Smooth muscle cell of the umbilical artery (primary cell): ENCODE results near the gene CDC42EP4. TPM values are rescaled to one million over a fixed set of nuclear protein-coding genes. Genes with fewer than 3 reads are reported as not detected.

Experiments
- total RNA-seq: library from RNA; depleted of rRNA; stranded (reverse); fragments of >200 nt; gene quantifications from 2 replicates; pipeline ENCODE4 v1.2.3, GENCODE V29; 2014

CDC42EP4 gene, protein sequence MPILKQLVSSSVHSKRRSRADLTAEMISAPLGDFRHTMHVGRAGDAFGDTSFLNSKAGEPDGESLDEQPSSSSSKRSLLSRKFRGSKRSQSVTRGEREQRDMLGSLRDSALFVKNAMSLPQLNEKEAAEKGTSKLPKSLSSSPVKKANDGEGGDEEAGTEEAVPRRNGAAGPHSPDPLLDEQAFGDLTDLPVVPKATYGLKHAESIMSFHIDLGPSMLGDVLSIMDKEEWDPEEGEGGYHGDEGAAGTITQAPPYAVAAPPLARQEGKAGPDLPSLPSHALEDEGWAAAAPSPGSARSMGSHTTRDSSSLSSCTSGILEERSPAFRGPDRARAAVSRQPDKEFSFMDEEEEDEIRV
- 27.0 and 54.2 TPM in 2 replicates for total RNA-seq

DNA sequence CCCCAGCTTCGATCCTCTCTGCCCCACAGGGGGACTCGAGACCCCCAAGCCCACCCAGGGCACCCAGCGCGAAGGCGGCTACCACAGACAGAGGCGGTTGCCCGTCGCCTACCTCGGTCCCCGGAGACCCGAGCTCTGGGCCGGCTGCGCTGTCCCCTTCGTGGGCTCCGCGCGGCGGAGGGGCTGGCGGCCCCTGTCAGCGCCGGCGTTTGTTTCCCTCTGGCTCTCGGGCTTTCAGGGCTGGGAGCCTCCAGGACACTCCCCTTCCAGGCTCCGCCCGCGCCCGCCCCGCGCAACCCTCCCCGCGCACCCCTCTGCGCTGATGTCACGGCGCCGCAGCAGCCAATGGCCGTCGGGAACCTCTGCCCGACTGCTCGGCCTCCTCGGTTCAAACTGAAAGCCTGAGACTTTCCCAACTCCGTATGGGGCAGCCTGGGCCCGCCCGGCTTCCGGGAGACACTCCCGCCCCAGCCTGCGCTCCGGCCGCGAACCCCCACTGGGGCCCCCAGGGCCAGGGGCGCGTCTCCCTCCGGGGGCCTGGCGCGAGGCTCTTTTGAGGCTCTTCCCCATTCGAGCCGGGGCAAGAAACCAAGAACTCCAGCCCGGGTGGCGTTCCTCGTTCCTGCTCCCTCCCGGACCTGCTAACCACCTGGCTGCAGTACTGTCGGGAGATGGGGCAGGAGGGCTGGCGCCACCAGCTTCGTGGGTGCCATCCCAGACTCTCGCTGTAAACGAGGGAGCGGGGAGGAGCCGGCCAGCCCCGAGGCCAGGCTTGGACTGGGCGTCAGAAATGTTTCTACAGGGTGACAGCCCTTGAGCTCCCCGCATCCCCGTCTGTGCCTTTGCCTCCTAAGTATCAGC is at the start of gene CDC42EP4:
Gene CDC42EP4 (minus strand): TSS at position 221 of the 861 bp plus-strand sequence. CDS start 25,501 bp downstream, outside the sequence.

DNA sequence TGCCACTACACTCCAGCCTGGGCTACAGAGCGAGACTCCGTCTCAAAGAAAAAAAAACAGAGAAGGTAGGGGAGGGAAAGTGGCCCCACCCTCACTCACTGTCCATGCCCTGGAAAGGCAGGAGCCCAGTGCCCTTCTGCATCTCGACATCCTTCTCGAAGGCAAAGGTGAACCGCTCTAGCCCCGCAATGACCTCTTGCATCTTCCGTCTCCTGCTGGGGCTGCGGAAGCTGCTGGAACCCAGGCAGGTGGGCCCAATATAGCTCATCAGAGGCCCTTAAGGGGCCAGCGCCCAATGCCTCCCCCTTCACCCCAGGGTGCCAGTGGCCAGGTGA is 50.2 kb downstream of the CDC42EP4 start, which contains the start of gene CPSF4L:
Gene CPSF4L (minus strand): TSS at position 264 of the 335 bp plus-strand sequence. CDS start 62 bp downstream, at position 202.

Other genes starting within 250 kb of the CDC42EP4 start
- 37.9 and 45.7 TPM in 2 replicates for gene SLC39A11, start 219.3 kb downstream of the CDC42EP4 start, total RNA-seq
- gene SSTR2, start 147.0 kb downstream of the CDC42EP4 start, total RNA-seq = under 0.01 TPM in 2 replicates
- gene COG1, start 118.9 kb downstream of the CDC42EP4 start, total RNA-seq = 20.5 and 29.9 TPM in 2 replicates
- not detected in 2 replicates for gene CPSF4L, start 50.1 kb downstream of the CDC42EP4 start, total RNA-seq